SK-N-SH (cell line): ENCODE results near the gene THADA. TPM values are rescaled to one million over a fixed set of nuclear protein-coding genes. Genes with fewer than 3 reads are reported as not detected.

Experiments
- CTCF ChIA-PET: fragments of 300-600, 350-600 bp; formaldehyde crosslinking; extraction: SDS; loops from one replicate; lab custom pipeline; 2021; lab: Yijun Ruan, JAX
- POLR2A ChIA-PET: fragments of 350-600 bp; sonication (Branson Sonifier 250); formaldehyde crosslinking; extraction: SDS; loops from one replicate; lab custom pipeline; 2020; ENCODE audit warnings: antibody characterized with exemption, inconsistent platforms; lab: Yijun Ruan, JAX
- DNase-seq: peaks from one replicate; pipeline ENCODE4 v3.0.0; 2012
- H2AFZ ChIP-seq: fragments of 200-600 bp; sonication (generic); 2 replicates; pipeline ENCODE4 v1.8.1; 2016; ENCODE audit warnings: antibody characterized with exemption, mild to moderate bottlenecking, low read depth
- H3F3A ChIP-seq: fragments of 200-600 bp; sonication (generic); replicated peaks from 2 replicates; pipeline ENCODE3; 2016; ENCODE audit warnings: antibody characterized with exemption, mild to moderate bottlenecking; ENCODE audit not compliant: insufficient read depth
- H3K27ac ChIP-seq, 2 experiments: fragments of 200-500 bp in 1 of 2; fragments of 200-600 bp in 1 of 2; sonication (Bioruptor generic) in 1 of 2; sonication (generic), shearing (Covaris generic) in 1 of 2; 2 replicates each; pipeline versions ENCODE4 v1.5.1 to v1.6.1; 2014 to 2016; ENCODE audit warnings: low read depth in 2 of 2, inconsistent platforms in 1 of 2, low read length in 1 of 2, mild to moderate bottlenecking in 1 of 2, mixed read lengths in 1 of 2
- H3K27me3 ChIP-seq: fragments of 200-600 bp; sonication (generic), shearing (Covaris generic); 2 replicates; pipeline ENCODE4 v1.6.1; 2016; ENCODE audit warnings: mixed run types; ENCODE audit not compliant: insufficient read depth
- H3K36me3 ChIP-seq, 2 experiments: fragments of 200-500 bp in 1 of 2; fragments of 200-600 bp in 1 of 2; sonication (Bioruptor generic) in 1 of 2; sonication (generic) in 1 of 2; replicated peaks in 1 of 2; 2 replicates each; pipeline versions ENCODE3 to v1.5.1; 2014 to 2016; ENCODE audit warnings: low read length in 1 of 2, mild to moderate bottlenecking in 1 of 2; ENCODE audit not compliant: insufficient read depth in 2 of 2, control insufficient read depth in 1 of 2
- H3K4me1 ChIP-seq, 2 experiments: fragments of 200-500 bp in 1 of 2; fragments of 200-600 bp in 1 of 2; sonication (Bioruptor generic) in 1 of 2; sonication (generic), shearing (Covaris generic) in 1 of 2; 2 replicates each; pipeline versions ENCODE4 v1.5.1 to v1.6.1; 2014 to 2016; ENCODE audit warnings: low read depth in 1 of 2, low read length in 1 of 2, mixed run types in 1 of 2; ENCODE audit not compliant: insufficient read depth in 2 of 2, control insufficient read depth in 1 of 2
- H3K4me2 ChIP-seq: fragments of 200-600 bp; sonication (generic), shearing (Covaris generic); 2 replicates; pipeline ENCODE4 v1.6.1; 2017; ENCODE audit warnings: mixed run types
- H3K4me3 ChIP-seq, 2 experiments: fragments of 200-500 bp in 1 of 2; fragments of 200-600 bp in 1 of 2; sonication (Bioruptor generic) in 1 of 2; sonication (generic), shearing (Covaris generic) in 1 of 2; 2 replicates each; pipeline versions ENCODE4 v1.5.1 to v1.8.1; 2014 to 2016; ENCODE audit warnings: low read depth in 2 of 2, inconsistent platforms in 1 of 2, low read length in 1 of 2, mild to moderate bottlenecking in 1 of 2, mixed read lengths in 1 of 2, moderate library complexity in 1 of 2
- H3K79me2 ChIP-seq: fragments of 200-600 bp; sonication (generic); 2 replicates; pipeline ENCODE4 v1.8.1; 2017; ENCODE audit warnings: mild to moderate bottlenecking; ENCODE audit not compliant: insufficient read depth
- H3K9ac ChIP-seq: fragments of 200-600 bp; sonication (generic); 2 replicates; pipeline ENCODE4 v1.6.1; 2017; ENCODE audit warnings: mixed run types
- H3K9me2 ChIP-seq: fragments of 200-600 bp; sonication (generic); 2 replicates; pipeline ENCODE4 v1.6.1; 2017; ENCODE audit warnings: mixed run types
- H3K9me3 ChIP-seq: fragments of 200-600 bp; sonication (generic); 2 replicates; pipeline ENCODE4 v1.6.1; 2017; ENCODE audit warnings: mixed run types, mild to moderate bottlenecking, moderate library complexity
- H4K20me1 ChIP-seq: fragments of 200-600 bp; sonication (generic); 2 replicates; pipeline ENCODE4 v1.6.1; 2017; ENCODE audit warnings: mild to moderate bottlenecking, mixed run types; ENCODE audit not compliant: insufficient read depth
- CHD2 ChIP-seq: fragments of 150-350 bp; IDR thresholded peaks from 2 replicates; pipeline ENCODE4 v1.6.1; 2018; ENCODE audit warnings: low read length; ENCODE audit not compliant: partially characterized antibody
- CTCF ChIP-seq: fragments of 200-600 bp; sonication (generic); IDR thresholded peaks from 2 replicates; pipeline ENCODE4 v1.6.1; 2017; ENCODE audit warnings: antibody characterized with exemption, mild to moderate bottlenecking, moderate library complexity
- ELF1 ChIP-seq: IDR thresholded peaks from 2 replicates; pipeline ENCODE4 v1.4.0; 2012
- EP300 ChIP-seq, 2 experiments: IDR thresholded peaks; 2 replicates each; pipeline versions ENCODE4 v1.4.0 to v1.6.1; 2012; ENCODE audit warnings: borderline replicate concordance in 1 of 2, low read depth in 1 of 2, low read length in 1 of 2
- EZH2phosphoT487 ChIP-seq: fragments of 200-600 bp; sonication (generic); IDR thresholded peaks from 2 replicates; pipeline ENCODE4 v1.6.1; 2017; ENCODE audit warnings: low read depth, mixed run types, mild to moderate bottlenecking, antibody characterized with exemption, moderate library complexity, borderline replicate concordance
- FOXJ3 ChIP-seq: sonication (generic); formaldehyde crosslinking; IDR thresholded peaks from 2 replicates; pipeline ENCODE4 v1.5.1; 2020; ENCODE audit warnings: mild to moderate bottlenecking, missing genetic modification reagents
- GABPA ChIP-seq: IDR thresholded peaks from 2 replicates; pipeline ENCODE4 v1.4.0; 2012; ENCODE audit warnings: low read depth, mild to moderate bottlenecking
- GATA2 ChIP-seq: sonication (generic); formaldehyde crosslinking; IDR thresholded peaks from 2 replicates; pipeline ENCODE4 v1.5.0; 2020; ENCODE audit warnings: mild to moderate bottlenecking, missing genetic modification reagents
- JUND ChIP-seq: IDR thresholded peaks from 2 replicates; pipeline ENCODE4 v1.4.0; 2012
- MEF2A ChIP-seq: IDR thresholded peaks from 2 replicates; pipeline ENCODE4 v1.4.0; 2012; ENCODE audit warnings: low read depth, borderline replicate concordance
- MXI1 ChIP-seq: IDR thresholded peaks from 2 replicates; pipeline ENCODE4 v1.6.1; 2012; ENCODE audit warnings: mild to moderate bottlenecking, low read depth, low read length, improper control_type of control experiment
- PBX3 ChIP-seq: IDR thresholded peaks from 2 replicates; pipeline ENCODE4; 2012
- POLR2AphosphoS5 ChIP-seq: IDR thresholded peaks from 2 replicates; pipeline ENCODE4 v1.6.1; 2012; ENCODE audit warnings: low read depth, low read length
- RAD21 ChIP-seq: IDR thresholded peaks from 2 replicates; pipeline ENCODE4 v1.6.1; 2012; ENCODE audit warnings: mild to moderate bottlenecking, low read length
- SMC3 ChIP-seq: IDR thresholded peaks from 2 replicates; pipeline ENCODE4 v1.6.1; 2012; ENCODE audit warnings: low read depth, low read length, improper control_type of control experiment
- TAF1 ChIP-seq: IDR thresholded peaks from 2 replicates; pipeline ENCODE4 v1.6.1; 2012; ENCODE audit warnings: low read depth, mild to moderate bottlenecking, low read length, moderate library complexity, borderline replicate concordance
- TCF12 ChIP-seq: IDR thresholded peaks from 2 replicates; pipeline ENCODE4 v1.4.0; 2012
- TEAD4 ChIP-seq: IDR thresholded peaks from 2 replicates; pipeline ENCODE4 v1.4.0; 2012; ENCODE audit warnings: mild to moderate bottlenecking, borderline replicate concordance; ENCODE audit not compliant: insufficient read depth
- USF1 ChIP-seq: IDR thresholded peaks from 2 replicates; pipeline ENCODE4 v1.4.0; 2012; ENCODE audit warnings: low read depth, borderline replicate concordance
- YY1 ChIP-seq: IDR thresholded peaks from 2 replicates; pipeline ENCODE4 v1.4.0; 2012; ENCODE audit warnings: low read depth, mild to moderate bottlenecking
- WGBS: methylation state at CpG from one replicate; pipeline ENCODE4 v1.1.6; 2017; ENCODE audit warnings: low lambda C conversion rate; 5-methylcytosine and 5-hydroxymethylcytosine counted together
- polyA plus RNA-seq, 3 experiments: library from polyadenylated mRNA; depleted of rRNA; stranded (reverse); fragments of >200 nt; gene quantifications; 2 replicates each; pipeline ENCODE4 v1.2.3, GENCODE V29; 2012

THADA gene
- polyA plus RNA-seq, 1 of the 3 experiments (the other 2 are of a cell fraction) = 25.6 TPM

- Histone ChIP-seq H4K20me1 (no peaks in the 10 kb centered on the region), H3K36me3 (peaks cover 16 to 24% of the 10 kb centered on the region in 2 experiments), H3K4me3 (no peak overlapping the region), H3K27ac (no peak overlapping the region), H3K79me2 (no peaks in the 10 kb centered on the region), H3K9me3 (no peaks in the 10 kb centered on the region), H3K9me2 (no peaks in the 10 kb centered on the region), H2AFZ (no peak overlapping the region), H3K9ac (no peak overlapping the region), H3K4me1 (peaks cover 3 to 18% of the 10 kb centered on the region in 2 experiments), H3K27me3 (no peaks in the 10 kb centered on the region), H3K4me2 (no peak overlapping the region), H3F3A (peaks cover 10% of the 10 kb centered on the region)
- WGBS = 93% methylated on average over 3 of the region's 3 CpGs
- DNase-seq = no peak
- ChIA-PET POLR2A (no interaction called here), CTCF (interaction anchor here (1.0 to 3.1 kb wide), 2 partner anchors 15 to 634 kb away, joined by 4 to 17 read pairs; no protein-coding TSS in a partner anchor)
- no peak for TF ChIP-seq YY1
- no peak for TF ChIP-seq EZH2phosphoT487
- TF ChIP-seq POLR2AphosphoS5 = no peak
- TF ChIP-seq JUND = no peak
- TF ChIP-seq PBX3 = no peak
- TF ChIP-seq TCF12 = no peak
- TF ChIP-seq RAD21 = no peak
- no peak for TF ChIP-seq CTCF
- no peak for TF ChIP-seq GATA2 (CRISPR knock-in tag)
- no peak for TF ChIP-seq SMC3
- no peak for TF ChIP-seq MXI1
- no peak for TF ChIP-seq FOXJ3
- no peak for TF ChIP-seq EP300 (IDR thresholded peaks at IDR 0.05; ENCODE audit: borderline replicate concordance in 1 of 2, low read depth in 1 of 2, low read length in 1 of 2)
- TF ChIP-seq GABPA = no peak
- no peak for TF ChIP-seq TAF1
- TF ChIP-seq ELF1 = no peak
- no peak for TF ChIP-seq TEAD4
- no peak for TF ChIP-seq MEF2A
- TF ChIP-seq USF1 = no peak
- TF ChIP-seq CHD2 = no peak
Observed at GRCh38 chr2:43469713-43470112, 126.1 kb downstream of the THADA start.
